Esophagus muscularis mucosa (tissue), 4 donors: ENCODE measurements around the gene ZFHX3. TPM values are rescaled to one million over a fixed set of nuclear protein-coding genes. Genes with fewer than 3 reads are reported as not detected.

Source experiments
- DNase-seq: peaks from one replicate; pipeline ENCODE4 v3.0.0-alpha.2; 2017; ENCODE audit errors: extremely low spot score
- H3K27ac ChIP-seq, 4 donors: fragments of 200-600 bp; sonication (generic); replicated peaks in 1 of 4; 1 replicate in 3 of 4; 2 replicates in 1 of 4; pipeline ENCODE4 v1.5.1; 2016 to 2019; ENCODE audit warnings: mild to moderate bottlenecking in 1 of 4
- H3K27me3 ChIP-seq, 4 donors: fragments of 200-600 bp; sonication (generic); one replicate each; pipeline versions ENCODE4 v1.5.1 to v1.6.0; 2016 to 2019
- H3K36me3 ChIP-seq, 4 donors: fragments of 200-600 bp; sonication (generic); one replicate each; pipeline ENCODE4 v1.5.1; 2016 to 2019
- H3K4me1 ChIP-seq, 4 donors: fragments of 200-600 bp; sonication (generic); one replicate each; pipeline ENCODE4 v1.5.1; 2016 to 2019
- H3K4me3 ChIP-seq, 4 donors: fragments of 200-600 bp; sonication (generic); 1 replicate in 2 of 4; 2 replicates in 2 of 4; pipeline ENCODE4 v1.5.1; 2016 to 2019; ENCODE audit warnings: mild to moderate bottlenecking in 4 of 4, moderate library complexity in 1 of 4
- H3K9me3 ChIP-seq, 4 donors: fragments of 200-600 bp; sonication (generic); 1 replicate in 3 of 4; 2 replicates in 1 of 4; pipeline ENCODE4 v1.5.1; 2016 to 2019
- EP300 ChIP-seq: sonication (generic); formaldehyde crosslinking; IDR thresholded peaks from one replicate; pipeline ENCODE4 v1.6.1; 2017; ENCODE audit warnings: antibody characterized with exemption
- POLR2A ChIP-seq: fragments of 450-650 bp; IDR thresholded peaks from one replicate; pipeline ENCODE4 v1.6.1; 2017; ENCODE audit warnings: antibody characterized with exemption, moderate library complexity, mild to moderate bottlenecking, low read depth
- POLR2AphosphoS5 ChIP-seq, 2 donors: sonication (generic); formaldehyde crosslinking; IDR thresholded peaks; one replicate each; pipeline ENCODE4 v1.6.1; 2017; ENCODE audit warnings: antibody characterized with exemption in 2 of 2
- WGBS: methylation state at CpG from one replicate; pipeline ENCODE4 v1.1.5; 2018; 5-methylcytosine and 5-hydroxymethylcytosine counted together
- intact Hi-C: fragments of 100-400 bp; cut with DNase I; formaldehyde crosslinking; loops from one replicate; pipeline ENCODE4 v1.15.1; 2023
- total RNA-seq, 4 donors: library from RNA; depleted of rRNA; stranded (reverse); fragments of >200 nt; gene quantifications; one replicate each; pipeline versions ENCODE4 v1.1.0 to v1.2.1, GENCODE V29; 2016
- TF ChIP-seq, protein P1 (sequence below), 3 experiments: fragments of 200-600 bp in 2 of 3; fragments of 450-650 bp in 1 of 3; sonication (generic) in 2 of 3; IDR thresholded peaks; one replicate each; pipeline ENCODE4 v1.5.1; 2017 to 2019; ENCODE audit warnings: antibody characterized with exemption in 3 of 3, mild to moderate bottlenecking in 2 of 3, moderate library complexity in 1 of 3

ZFHX3 gene
- total RNA-seq, 4 donors from 2014 or later, result 25.7 to 53.0 (median 30.6) TPM

GRCh38 chr16:72793017-72793416 is 254.9 kb downstream of the ZFHX3 start:
- peaks cover 36 to 84% (median 69%) of the 10 kb centered on the region in 4 donors for H3K36me3 ChIP-seq
- TF ChIP-seq EP300 (no peak), POLR2AphosphoS5 (IDR thresholded peaks at IDR 0.05) (no peak), POLR2A (no peak)
- TF ChIP-seq, protein P1, sequence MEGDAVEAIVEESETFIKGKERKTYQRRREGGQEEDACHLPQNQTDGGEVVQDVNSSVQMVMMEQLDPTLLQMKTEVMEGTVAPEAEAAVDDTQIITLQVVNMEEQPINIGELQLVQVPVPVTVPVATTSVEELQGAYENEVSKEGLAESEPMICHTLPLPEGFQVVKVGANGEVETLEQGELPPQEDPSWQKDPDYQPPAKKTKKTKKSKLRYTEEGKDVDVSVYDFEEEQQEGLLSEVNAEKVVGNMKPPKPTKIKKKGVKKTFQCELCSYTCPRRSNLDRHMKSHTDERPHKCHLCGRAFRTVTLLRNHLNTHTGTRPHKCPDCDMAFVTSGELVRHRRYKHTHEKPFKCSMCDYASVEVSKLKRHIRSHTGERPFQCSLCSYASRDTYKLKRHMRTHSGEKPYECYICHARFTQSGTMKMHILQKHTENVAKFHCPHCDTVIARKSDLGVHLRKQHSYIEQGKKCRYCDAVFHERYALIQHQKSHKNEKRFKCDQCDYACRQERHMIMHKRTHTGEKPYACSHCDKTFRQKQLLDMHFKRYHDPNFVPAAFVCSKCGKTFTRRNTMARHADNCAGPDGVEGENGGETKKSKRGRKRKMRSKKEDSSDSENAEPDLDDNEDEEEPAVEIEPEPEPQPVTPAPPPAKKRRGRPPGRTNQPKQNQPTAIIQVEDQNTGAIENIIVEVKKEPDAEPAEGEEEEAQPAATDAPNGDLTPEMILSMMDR (IDR thresholded peaks at IDR 0.05), result no peak

DNA sequence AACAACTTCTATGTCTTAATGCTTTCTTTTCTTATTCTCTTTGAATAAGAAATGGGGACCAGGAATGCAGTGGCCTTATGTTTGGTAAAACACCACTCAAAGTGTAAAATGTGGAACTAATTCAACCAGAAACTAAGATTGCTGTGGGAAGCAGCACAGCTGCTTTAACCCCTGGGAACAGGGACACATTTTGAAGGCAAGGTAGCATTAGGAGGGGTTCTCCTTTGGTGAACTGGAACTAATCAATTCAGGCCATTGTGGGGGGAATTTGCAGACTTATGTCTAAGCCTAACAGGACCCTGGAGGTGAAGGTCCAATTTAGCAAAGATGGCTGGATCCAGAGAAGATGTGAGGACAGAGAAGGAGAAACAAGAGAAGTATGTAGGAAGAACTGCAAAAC is 256.1 kb downstream of the ZFHX3 start:
- intact Hi-C loops, result no loop called here
- TF ChIP-seq POLR2AphosphoS5 (IDR thresholded peaks at IDR 0.05), result no peak

More at GRCh38 chr16:72793017-72793416, 254.9 kb downstream of the ZFHX3 start:
- WGBS, result 95% methylated on average over 5 of the region's 5 CpGs
- Histone ChIP-seq H3K9me3 (no peaks in the 10 kb centered on the region), H3K27me3 (no peaks in the 10 kb centered on the region), H3K4me1 (peaks cover 0 to 20% (median 6%) of the 10 kb centered on the region in 4 donors), H3K27ac (no peak overlapping the region), H3K4me3 (no peak overlapping the region)
- DNase-seq, result peak; percentile 19
- intact Hi-C loops, result no loop called here

GRCh38 chr16:72789921-72790320 is 258.0 kb downstream of the ZFHX3 start:
- H3K4me1 ChIP-seq, result peaks cover 0 to 25% (median 16%) of the 10 kb centered on the region in 4 donors
- H3K27me3 ChIP-seq, result no peaks in the 10 kb centered on the region
- intact Hi-C loops, result no loop called here
- no peak overlapping the region for H3K4me3 ChIP-seq
- no peak overlapping the region for H3K27ac ChIP-seq
- H3K9me3 ChIP-seq, result no peaks in the 10 kb centered on the region
- TF ChIP-seq, protein P1 (IDR thresholded peaks at IDR 0.05), result no peak
- TF ChIP-seq POLR2A (no peak), POLR2AphosphoS5 (IDR thresholded peaks at IDR 0.05) (no peak), EP300 (no peak)
- peaks cover 14 to 58% (median 39%) of the 10 kb centered on the region in 4 donors for H3K36me3 ChIP-seq
- peak; percentile 87 for DNase-seq
- WGBS, result 96% methylated on average over 5 of the region's 5 CpGs

More for the DNA sequence above, 256.1 kb downstream of the ZFHX3 start:
- H3K9me3 ChIP-seq, result no peaks in the 10 kb centered on the region
- no peaks in the 10 kb centered on the region for H3K27me3 ChIP-seq
- DNase-seq, result peak; percentile 45
- H3K4me1 ChIP-seq, result peaks cover 0 to 25% (median 14%) of the 10 kb centered on the region in 4 donors
- no peak overlapping the region for H3K4me3 ChIP-seq
- H3K36me3 ChIP-seq, result peaks cover 24 to 76% (median 57%) of the 10 kb centered on the region in 4 donors
- no peak overlapping the region for H3K27ac ChIP-seq

DNA sequence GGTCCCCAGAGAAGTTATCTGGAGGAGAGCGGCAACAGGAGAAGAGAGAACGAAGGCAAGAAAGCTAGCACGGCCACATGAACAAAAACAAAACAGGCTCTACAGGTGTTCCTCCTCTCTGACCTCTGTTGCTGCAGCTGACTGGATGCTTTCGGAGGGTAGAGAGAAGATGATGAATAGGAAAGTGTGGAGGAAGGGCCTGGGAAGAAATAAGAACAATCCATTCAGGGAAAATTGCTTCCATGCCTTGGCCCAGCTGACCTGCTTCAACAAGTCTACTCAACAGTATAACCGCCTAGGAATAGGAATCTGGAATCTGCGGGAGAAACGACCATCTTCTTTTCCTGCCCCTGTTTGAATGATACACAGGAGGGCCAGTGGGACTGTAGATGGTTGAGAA is 258.5 kb downstream of the ZFHX3 start:
- Histone ChIP-seq H3K36me3 (peaks cover 10 to 53% (median 35%) of the 10 kb centered on the region in 4 donors), H3K4me3 (no peak overlapping the region), H3K27ac (no peak overlapping the region), H3K9me3 (no peaks in the 10 kb centered on the region), H3K4me1 (peaks cover 0 to 25% (median 16%) of the 10 kb centered on the region in 4 donors), H3K27me3 (no peaks in the 10 kb centered on the region)
- TF ChIP-seq EP300 (no peak), POLR2AphosphoS5 (IDR thresholded peaks at IDR 0.05) (no peak), POLR2A (no peak)
- TF ChIP-seq, protein P1 (IDR thresholded peaks at IDR 0.05), result no peak
- intact Hi-C loops, result no loop called here
- no peak for DNase-seq
- 94% methylated on average over 7 of the region's 7 CpGs for WGBS

DNA sequence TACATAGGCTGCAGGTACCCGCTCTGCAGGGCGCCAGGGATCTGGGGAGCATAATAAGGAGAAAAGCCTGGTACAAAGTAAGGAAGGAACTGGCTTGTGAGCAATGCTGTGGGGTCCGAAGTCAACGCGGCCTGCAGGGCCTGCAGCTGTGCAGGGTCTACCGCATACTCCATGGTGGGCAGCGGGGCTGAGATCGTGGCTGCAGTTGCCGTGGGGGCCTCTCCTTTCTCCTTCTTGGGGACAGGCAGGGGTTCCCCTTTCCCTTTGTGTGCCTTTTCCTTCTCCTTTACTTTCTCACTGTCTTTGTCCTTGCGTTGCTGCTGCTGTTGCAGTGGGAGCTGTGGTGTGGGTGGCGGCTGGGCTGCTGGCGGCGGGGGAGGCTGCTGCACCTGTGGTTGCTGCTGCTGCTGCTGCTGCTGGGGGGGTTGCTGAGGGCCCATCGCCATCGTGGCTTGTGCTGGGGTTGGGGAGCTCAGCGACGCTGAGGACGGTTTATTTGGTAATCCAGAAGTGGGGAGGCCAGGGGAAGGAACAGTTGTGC is 259.6 kb downstream of the ZFHX3 start:
- Histone ChIP-seq H3K27ac (peak overlapping the region in 1 of 4 donors; percentile 52), H3K36me3 (peaks cover 0 to 42% (median 24%) of the 10 kb centered on the region in 4 donors), H3K4me1 (peaks cover 0 to 25% (median 16%) of the 10 kb centered on the region in 4 donors), H3K27me3 (no peaks in the 10 kb centered on the region), H3K4me3 (peak overlapping the region; percentile 45 to 63 (median 54)), H3K9me3 (no peaks in the 10 kb centered on the region)
- DNase-seq, result peak; percentile 78
- WGBS, result 84% methylated on average over 13 of the region's 18 CpGs
- TF ChIP-seq, protein P1 (IDR thresholded peaks at IDR 0.05), result no peak
- TF ChIP-seq EP300 (no peak), POLR2AphosphoS5 (IDR thresholded peaks at IDR 0.05) (no peak), POLR2A (no peak)
- intact Hi-C loops, result no loop called here
